Measurements from ENCODE around the gene KRT82.
"Not testable (repeated sequence)": the region's sequence is repeated elsewhere in the genome, so short reads cannot be mapped to it uniquely, and the experiment has no call there.

KRT82 gene

DNA sequence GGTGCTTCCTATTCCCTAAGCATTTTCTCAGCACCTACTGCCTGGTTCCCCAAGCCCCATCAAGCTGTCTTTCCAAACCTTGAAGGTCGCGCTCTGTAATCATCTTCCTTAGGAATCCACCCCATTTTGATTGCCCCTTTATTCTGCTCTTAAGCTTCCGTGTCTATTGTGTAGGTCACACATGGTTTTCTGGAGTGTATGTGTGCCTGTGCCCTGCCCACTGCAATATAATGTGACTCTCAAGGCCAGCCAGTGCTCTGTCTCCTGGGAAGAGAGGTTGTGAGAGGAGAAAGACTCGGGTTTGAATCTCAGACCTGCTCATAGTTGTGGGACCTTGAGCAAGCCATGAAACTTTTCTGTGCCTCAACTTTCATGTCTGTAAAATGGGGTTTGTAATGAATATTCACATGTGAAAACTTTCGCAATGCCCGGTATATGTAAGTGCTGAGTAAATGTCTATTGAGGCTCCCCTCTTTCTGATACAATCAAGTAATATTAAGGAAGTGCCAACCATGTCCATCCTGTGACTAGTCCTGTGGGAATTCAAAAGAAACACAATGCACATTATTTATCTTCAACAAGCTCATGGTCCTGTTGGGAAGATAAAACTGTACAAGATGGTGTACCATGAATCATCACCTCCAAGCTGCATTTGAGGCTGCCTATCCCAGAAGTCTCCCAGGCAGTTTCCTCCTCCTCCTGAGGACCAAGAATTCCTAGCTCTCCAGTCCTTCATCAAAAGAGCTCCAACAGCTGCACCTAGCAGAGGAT lies 28.8 kb upstream of the KRT82 start:
- no peak for DNase-seq

GRCh38 chr12:52434081-52434733 lies 28.1 kb upstream of the KRT82 start, which contains the start of gene KRT75:
KRT75 (minus strand) TSS chr12:52434371; CDS start chr12:52434304, 67 bp downstream.
- no peak for DNase-seq

- no peak for DNase-seq
Observed at GRCh38 chr12:52433501-52434080, 27.5 kb upstream of the KRT82 start.

DNA sequence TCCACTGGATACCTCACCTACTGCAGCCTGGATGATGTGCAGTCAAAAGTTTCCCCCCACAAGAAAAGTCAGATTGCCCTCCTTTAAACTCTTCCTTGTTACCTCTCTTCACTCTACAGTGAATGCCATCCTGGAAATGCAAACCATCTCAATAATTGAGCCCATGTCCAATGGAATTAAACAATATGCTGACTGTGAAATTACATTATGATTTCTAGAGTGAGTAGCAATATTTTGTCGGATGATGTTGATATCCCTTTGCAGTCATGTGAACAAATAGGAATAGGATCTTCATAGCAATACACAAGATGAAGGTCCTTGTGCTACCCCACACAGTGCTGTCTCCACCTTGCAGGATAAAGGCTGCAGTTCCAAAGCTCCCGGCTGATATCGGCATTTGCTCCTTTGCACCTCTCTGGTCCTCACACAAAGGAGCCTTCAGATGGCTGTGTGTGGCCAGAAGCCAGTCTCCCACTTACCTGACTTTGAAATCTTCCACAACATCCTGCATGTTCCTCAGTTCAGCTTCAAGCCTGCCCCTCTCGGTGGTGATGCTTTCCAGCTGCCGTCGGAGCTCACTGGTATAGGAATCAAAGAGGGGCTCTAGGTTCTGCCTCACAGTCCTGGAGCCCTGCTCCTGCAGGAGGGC lies 26.5 kb upstream of the KRT82 start:
- DNase-seq, result no peak

GRCh38 chr12:52428121-52428520 lies 22.0 kb upstream of the KRT82 start:
- DNase-seq, result no peak

DNA sequence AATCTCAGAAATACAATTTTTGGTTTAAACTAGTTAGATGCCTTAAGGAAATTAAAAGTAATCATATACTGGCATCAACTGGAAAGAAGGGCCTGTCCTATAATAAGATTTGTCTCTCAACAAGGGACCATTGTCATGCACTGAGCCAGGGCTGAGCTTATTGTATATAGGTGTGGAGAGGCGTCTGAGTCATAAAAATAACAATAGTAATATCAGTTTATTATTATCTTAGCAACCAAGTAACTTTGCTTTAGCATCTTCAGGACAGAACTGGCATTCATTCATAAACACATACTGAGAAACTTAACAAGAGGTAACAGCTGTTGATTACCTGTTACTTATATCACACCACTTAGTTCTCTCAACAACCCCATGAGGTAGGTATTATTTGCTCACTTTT lies 20.9 kb upstream of the KRT82 start:
- DNase-seq, result no peak

DNA sequence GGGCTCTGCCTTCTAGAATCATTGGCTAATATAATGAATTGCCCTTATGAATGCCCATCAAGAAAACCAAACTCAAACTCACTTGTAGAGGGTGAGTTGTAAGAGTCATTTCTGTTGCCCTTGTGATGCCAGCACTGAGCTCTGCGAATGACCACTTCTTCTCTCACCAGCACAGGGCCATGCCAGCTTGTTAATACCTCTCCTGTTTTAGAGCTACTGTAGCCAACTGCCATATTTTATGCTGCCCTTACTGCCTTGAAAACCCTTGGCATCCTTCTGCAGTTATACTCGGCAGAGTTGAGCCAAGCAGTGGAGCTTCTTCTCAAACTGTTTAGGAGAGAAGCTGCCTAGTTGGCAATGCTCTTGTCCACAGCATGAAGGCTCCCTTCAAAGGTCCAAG lies 19.9 kb upstream of the KRT82 start:
- no peak for DNase-seq

DNA sequence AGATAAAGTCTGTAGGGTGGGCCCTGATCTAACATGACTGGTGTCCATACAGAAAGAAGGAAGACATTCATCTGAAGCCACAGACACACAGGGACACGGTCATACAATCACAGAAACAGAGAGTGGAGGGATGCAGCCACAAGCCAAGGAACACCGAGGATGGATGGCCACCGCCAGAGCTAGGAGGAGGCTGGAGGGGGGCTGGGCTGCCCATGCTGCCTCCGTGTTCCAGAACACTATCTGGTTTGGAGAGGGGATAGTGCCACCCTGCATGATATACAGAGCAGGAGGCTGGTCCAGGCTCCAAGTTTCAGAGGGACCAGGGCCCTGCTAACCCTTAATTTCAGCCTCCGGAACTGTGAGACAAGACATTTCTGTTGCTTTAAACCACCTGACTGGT lies 19.3 kb upstream of the KRT82 start:
- DNase-seq, result no peak

DNA sequence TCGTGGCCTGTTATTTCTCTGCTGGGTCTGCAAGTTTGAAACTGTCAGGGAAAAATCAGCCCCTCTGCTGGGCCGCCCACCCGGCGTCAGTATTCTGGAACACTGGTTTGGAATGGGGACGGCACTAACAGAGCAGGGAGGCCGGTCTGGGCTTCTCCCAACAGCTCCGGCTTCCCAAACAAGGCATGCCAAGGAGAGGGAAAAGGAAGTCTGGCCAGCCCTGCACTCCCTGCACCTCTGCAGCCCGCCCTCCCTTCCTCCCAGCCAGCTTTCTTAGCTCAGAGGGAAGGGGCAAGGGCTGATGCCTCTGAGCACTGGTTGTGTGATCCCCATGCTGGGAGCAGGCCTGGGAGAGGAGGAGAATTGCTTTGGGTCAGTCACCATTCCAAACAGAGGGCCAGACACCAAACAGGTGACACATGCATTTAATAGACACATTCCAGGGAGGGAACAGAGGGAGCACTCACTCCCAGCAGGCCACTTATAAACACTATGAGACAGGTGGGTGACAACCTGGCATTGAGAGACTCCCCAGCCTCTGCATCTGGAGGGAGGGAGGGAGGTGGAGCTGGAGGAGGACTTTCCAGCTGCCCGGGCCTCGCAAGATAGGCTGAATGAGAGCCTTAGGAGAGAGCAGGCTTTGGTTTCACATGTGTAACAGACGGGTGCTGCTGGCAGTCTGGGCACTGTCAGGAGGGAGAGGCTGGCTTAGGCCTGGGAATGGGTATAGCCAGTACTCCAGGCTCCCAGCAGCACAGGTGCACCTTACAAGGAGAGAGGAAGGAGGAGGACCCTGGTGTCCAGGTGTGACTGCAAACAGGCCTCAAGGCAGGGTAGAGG lies 17.7 kb upstream of the KRT82 start:
- DNase-seq, result no peak

DNA sequence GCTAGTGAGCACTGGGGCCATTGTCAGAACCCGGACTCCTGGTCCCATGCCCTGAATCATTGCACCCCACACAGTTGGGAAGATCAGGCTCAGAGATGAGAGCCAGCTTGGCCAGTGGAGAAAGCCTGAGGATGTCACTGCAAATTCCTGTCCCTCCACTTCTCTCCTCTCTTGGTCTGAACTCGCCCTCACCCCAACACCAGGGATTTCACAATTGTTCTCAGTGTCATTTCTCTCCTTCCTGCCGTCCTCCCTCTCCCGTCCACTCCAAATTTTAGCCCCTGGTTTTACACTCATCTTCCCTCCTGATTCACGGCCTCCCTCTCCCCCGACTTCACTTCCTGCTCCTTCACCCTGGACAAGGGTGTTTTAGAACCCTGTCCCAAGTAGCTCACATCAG lies 16.9 kb upstream of the KRT82 start:
- DNase-seq, result no peak

GRCh38 chr12:52419656-52420055 lies 13.5 kb upstream of the KRT82 start:
- DNase-seq, result no peak

GRCh38 chr12:52418576-52419110 lies 12.5 kb upstream of the KRT82 start:
- DNase-seq, result no peak

DNA sequence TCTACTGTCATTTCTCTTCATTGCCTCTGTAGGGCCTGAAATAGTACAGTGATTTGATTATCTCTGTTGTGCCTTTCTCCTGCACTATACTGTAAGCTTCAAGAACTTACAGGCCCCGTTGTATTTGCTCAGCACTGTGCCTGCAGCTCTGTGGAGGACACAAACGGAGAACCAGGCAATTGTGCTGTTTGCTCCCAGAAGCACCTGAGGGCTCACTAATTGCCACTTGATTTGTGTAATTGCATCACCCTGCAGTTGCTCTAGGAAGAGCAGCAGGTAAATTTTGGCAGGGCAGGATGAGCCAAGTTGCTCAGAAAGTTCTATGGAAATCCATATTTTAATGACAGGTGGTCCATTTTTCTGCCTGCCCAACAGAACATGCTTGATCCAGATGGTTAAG lies 11.6 kb upstream of the KRT82 start:
- no peak for DNase-seq

- no peak for DNase-seq
Observed at GRCh38 chr12:52416795-52417194, 10.7 kb upstream of the KRT82 start.

- no peak for DNase-seq
Observed at GRCh38 chr12:52415870-52416750, 10.0 kb upstream of the KRT82 start.

DNA sequence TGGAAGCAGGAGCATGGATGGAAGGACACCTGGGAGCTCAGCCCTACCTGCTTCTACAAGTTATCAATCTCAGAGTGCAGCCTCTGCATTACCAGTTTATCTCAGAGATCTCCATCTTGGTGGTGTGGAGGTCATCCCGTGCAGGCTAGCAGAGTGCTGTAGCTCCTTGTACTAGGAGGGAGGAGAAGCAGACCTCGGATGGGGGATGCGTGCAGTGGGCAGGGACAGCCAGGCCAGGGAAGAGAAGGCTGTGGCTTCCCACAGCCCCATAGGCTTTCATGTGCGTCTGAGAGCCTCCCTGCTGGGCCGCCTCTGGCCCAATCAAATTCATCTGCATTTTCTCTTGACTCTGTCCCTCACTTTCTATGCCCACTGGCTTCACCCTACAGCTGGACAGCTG lies 8.8 kb upstream of the KRT82 start:
- no peak for DNase-seq

DNA sequence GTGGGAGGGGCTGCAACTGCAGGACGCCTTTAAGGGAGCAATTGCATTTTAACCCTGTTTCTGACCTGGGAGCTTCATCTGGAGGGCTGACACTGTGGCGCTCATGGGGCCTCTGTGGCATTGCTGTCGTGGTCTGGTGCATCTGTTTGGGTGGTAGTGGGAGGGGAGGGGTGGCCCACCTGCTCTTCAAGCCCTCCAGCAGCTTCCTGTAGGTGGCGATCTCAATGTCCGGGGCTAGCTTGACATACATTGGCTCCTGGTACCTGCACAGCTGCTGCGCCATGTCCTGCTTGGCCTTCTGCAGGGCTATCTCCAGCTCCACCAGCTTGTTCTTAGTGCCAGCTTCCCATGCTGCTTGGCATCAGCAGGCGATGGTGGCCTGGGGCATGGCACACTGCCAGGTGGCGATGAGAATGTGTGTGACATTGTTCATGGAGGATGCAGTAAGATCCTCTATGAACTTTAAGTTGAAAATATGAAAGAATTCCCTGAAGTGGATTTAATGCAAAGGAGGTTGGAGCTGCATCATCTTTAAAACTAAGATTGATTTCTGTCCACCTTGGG lies 7.7 kb upstream of the KRT82 start:
- DNase-seq, result no peak

GRCh38 chr12:52413202-52413601 lies 7.1 kb upstream of the KRT82 start:
- no peak for DNase-seq

- DNase-seq, result no peak
Observed at GRCh38 chr12:52411815-52412214, 5.7 kb upstream of the KRT82 start.

- DNase-seq, result not testable (repeated sequence)
Observed at GRCh38 chr12:52410589-52411248, 4.6 kb upstream of the KRT82 start.

DNA sequence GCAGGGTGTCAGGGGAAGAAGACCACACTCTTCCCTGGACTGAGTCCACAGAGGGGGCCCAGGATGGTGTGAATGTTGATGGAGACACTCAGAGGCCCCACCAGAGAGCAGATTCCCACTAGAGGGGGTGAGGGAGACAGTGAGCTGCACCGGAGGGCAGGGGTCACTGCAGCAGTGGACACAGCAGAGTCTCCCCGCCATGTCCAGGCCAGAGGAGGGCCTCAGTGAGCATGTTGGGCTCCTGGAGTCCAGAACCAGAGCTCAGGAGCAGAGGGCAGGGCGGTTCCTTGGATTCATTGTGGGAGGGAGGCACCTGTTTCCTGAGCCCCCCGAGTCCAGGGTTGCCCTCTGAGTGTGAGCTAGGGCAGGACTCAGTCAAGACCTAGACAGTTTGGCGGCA lies 1.8 kb upstream of the KRT82 start:
- no peak for DNase-seq
